ENCODE results near the gene AEN.

The AEN gene, protein sequence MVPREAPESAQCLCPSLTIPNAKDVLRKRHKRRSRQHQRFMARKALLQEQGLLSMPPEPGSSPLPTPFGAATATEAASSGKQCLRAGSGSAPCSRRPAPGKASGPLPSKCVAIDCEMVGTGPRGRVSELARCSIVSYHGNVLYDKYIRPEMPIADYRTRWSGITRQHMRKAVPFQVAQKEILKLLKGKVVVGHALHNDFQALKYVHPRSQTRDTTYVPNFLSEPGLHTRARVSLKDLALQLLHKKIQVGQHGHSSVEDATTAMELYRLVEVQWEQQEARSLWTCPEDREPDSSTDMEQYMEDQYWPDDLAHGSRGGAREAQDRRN

DNA sequence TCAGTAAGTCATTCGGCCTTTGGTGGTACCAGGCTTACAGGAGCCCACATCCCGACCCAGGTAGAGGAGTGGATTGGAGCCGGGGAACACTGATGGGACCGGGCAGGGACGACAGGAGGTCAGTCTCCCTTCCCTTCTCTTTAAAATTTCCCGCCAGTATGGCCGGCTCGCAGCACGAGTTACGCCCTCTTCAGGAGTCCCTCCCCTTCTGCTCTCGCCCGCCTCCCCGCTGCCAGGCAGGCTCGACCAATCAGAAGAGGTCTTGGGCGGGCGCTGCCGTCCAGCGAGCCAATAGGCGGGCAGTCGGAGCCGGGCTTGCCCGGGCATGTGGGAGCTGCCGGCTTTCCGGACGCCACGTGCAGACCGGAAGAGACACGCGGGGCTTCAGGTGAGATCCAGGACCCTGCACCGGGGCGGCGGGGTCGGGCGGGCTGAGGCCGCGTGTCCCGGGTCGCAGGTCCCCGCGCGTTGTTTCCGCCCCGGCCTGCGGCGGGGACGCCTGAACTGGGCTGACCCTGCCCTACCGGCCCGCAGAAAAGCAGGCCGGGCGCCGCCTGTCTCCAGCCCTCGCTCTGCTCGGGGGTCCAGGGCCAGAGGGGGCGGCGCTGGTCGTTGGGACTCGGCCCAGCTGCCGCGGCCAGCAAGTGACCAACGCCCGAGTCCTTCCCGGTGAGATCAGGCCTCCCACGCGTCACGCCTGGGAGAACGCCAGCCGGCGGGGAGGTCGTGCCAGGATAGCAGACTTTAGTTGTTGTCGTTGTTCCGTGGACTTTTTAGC, at the start of gene AEN:
Gene AEN (plus strand): TSS at position 346 of the 778 bp plus-strand sequence. CDS start 4,870 bp downstream, outside the sequence.
- peak; percentile 96 for DNase-seq

DNA sequence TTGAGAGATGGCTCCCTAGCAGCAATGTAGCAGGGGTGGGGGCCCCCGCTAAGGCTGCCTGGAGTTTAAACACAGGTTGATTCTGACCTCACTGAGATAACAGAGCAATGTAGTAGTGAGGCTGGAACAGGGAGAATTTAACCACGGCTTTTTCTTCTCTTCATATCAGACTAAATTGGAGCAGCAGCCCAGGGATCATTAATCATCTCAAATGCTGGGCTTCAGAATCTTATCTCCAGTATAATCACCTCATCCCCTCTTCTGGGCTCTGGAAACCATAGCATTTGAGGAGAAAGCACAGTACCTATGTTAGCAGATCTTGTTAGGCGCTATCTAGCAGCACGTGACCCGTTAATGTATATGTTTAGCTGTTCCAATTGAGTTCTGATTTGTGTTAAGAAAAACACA, 49.3 kb upstream of the AEN start:
- DNase-seq = no peak

DNA sequence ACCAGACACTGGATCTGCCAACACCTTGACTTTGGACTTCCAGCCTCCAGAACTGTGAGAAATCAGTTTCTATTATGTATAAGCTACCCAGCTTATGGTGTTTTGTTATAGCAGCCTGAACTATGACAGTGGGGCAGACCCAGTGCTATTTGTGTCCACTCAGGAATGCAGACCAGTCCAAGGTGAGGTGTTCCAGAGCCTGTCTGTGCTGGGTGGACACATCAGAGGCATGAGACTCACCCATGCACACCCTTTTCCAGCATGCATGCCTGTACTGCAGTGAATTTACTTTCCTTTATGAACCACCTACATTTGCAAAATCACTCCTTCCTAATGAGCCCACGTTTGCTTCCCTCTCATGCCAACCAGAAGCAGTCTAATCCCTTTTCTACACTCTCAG, 47.1 kb upstream of the AEN start:
- no peak for DNase-seq

DNA sequence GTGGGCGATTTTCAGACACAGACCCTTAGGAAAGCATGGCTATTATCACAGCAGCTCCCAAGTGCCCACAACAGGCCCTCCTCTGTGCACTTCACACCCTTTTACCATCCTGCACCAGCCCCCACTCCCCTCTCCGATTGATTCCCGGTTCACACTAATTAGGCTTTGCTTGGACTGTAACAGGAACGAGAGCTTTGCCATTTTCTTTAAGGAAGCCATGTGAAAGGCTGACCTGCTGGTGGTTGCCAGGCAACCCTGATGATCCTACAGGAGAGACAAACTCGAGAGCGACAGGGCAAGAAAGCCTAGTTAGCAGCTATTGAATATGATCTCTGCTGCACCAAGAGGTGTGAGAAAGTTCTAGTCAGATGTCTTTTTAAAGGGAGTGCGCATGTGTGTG, 46.5 kb upstream of the AEN start:
- no peak for DNase-seq

DNA sequence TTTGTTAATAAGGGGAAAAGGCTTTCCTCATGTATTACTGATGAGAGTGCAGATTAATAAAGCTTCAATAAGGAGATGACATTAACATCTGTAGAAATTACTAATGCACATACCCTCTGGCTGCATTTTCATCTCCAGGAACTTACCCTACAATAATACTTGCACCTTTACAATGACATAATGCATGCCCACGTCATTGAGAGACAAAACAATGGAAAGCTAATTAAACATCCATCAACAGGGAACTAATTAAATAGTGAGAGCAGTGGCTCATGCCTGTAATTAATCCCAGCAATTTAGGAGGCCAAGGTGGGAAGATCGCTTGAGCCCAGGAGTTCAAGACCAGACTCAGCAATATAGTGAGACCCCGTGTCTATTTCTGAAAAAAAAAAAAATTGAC, 41.8 kb upstream of the AEN start:
- DNase-seq = no peak

DNA sequence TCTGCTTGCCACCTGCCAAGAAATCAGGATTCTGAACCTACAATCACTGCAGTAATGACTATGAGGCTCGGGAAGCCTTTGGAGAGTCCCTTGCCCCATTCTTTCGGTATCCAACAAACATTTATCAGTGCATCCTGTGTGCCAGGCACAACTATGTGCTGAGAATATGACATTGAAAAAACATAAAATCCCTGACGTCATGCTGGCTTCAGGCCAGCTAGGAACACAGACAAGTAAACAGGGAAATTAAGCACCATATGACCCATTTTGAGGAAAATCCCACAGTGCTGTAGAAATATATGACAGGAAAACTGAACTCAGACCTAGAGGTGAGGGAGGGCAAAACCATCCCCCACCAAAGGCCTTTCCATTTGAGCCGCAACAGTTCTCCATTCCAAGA, 40.6 kb upstream of the AEN start:
- DNase-seq = no peak

DNA sequence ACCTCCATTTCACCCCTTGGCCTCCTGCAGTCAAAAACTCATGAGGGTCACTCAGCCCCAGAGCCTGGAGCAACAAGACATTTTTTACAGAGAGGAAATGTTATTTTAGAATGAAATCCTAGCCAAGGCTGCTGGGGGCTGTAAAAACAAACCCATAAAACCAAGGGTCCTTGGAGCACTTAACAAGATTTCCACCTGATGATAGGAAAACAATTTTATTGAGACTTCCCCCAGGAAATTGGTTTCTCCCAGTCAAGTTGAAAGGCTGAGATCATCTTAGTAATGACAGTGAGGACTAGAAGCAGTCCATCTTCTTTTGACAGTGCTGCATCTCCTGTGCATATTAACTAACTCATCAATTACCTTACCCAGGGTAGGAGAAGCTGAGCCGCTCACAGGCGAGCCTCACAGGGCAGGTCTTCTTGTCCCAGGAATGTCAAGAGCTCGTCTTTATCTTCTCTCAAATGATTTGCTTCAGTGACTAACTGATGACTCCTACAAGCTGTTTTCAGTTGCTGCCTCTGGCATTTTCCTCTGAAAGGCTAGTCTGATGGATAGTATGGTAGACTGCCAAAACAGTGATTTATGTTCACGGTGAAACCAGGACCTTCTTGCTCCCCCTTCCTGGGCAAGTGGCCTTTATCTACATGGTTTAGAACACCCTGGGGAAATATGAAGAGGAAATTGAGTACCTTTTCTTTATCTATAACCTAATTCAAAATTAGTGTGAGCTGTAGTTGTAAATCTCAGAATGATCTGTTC, 34.6 kb upstream of the AEN start:
- DNase-seq = no peak

GRCh38 chr15:88590759-88591158, 30.4 kb upstream of the AEN start:
- no peak for DNase-seq

DNA sequence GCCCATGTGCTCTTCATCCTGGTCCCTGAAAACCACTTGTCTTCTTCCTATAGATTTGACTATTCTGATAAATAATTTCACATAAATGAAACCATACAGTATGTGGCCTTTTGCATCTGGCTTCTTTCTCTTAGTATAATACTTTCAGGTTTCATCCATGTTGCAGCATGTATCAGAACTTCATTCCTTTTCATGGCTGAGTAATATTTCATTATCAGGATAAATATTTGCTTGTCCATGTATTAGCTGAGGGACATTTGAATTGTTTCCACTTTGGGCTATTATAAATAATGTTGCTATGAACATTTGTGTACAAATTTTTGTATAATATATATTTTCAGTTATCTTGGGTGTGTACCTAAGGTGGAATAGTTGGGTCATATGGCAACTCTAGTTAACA, 29.8 kb upstream of the AEN start:
- DNase-seq = no peak

DNA sequence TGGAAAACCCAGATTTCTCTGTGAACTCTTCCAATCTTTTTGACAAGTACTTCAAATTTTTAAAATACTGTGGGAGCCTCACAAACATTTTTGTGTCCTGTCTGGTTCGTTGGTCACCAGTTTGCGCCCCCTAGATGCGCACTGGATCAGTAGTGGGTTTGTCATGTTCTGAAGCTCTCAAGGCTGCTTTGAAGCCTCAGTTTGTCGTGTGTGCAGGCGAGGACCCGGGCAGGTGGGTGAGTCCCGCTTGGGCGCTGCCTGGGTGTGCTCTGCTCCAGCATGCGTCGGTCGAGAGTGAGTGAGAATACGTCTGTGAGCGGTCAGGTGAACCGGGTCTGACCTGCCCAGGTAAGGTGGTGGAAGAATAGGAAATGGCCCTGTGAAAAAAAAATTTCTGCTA, 17.3 kb upstream of the AEN start:
- no peak for DNase-seq

- DNase-seq = no peak
These were observed 16.6 kb upstream of the AEN start for GRCh38 chr15:88604381-88605188.

- DNase-seq = peak; percentile 47
These were observed 15.7 kb upstream of the AEN start for GRCh38 chr15:88605189-88606069.

DNA sequence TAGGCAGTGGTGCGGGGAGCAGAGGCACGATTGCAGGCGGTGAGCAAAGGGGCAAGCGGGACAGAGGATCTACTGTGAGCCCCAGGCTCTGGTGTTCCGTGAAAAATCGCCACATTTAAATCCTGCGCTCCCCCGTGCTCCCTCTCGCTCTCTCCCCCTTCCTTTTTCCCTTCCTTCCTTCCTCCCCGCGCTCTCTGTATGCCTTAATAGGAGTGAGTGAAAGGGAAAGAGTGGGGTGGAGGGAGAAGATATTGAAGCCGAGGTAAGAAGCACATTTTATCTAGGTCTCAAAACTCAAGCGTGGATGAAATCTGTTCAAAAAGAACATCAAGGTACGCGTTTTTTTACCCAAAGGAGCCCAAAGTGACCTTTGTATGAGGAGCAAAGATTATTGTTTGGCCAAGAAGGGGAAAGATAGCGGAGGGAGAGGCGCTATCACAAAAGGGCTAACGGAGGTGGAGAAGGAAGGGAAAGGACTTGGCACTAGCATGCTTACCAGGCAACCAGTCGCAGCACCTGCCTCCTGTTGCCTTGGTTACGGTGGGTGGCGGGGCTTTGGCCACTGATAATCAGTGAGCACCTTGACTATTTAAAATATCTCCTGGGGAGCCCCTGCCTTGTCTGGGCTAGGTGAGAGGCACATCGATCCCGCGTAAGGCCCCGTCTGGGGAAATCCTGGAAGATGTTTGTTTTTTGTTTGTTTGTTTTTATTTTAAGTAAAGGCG, 14.9 kb upstream of the AEN start:
- no peak for DNase-seq

DNA sequence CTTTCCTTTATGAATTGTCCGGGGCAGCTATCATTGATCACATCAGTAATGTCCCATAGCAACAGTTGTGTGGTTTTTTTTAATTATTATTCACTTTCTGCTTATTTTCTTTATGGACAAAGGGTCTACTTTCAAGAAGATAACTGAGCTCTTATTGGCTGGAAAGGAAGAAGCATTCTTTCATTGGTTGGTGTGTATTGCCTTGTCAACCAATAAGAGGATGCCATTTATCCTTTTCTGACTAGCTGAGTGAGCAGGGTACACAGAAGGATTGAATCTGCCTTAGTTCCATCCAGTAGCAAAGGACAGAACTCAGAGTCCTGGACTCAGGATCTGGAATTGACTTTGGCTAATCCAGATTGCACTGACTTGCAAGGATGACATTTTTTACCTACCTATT, 13.2 kb upstream of the AEN start:
- no peak for DNase-seq

- no peak for DNase-seq
These were observed 12.4 kb upstream of the AEN start for GRCh38 chr15:88608607-88609181.

- no peak for DNase-seq
These were observed 11.6 kb upstream of the AEN start for GRCh38 chr15:88609344-88610090.

GRCh38 chr15:88610701-88611231, 10.4 kb upstream of the AEN start:
- DNase-seq = no peak

- DNase-seq = no peak
These were observed 8.8 kb upstream of the AEN start for GRCh38 chr15:88612186-88612796.

Data from stimulated activated CD4-positive, alpha-beta T cell treated with anti-CD3 and anti-CD28 coated beads, Interleukin-4, amount 100 ng/mL, for 24 hours (primary cell).